Keratinocyte (primary cell): Measurements from ENCODE around the gene BABAM2. TPM values are rescaled to one million over a fixed set of nuclear protein-coding genes. Genes with fewer than 3 reads are reported as not detected.

Source experiments
- DNase-seq: peaks from one replicate; pipeline ENCODE4 v3.0.0-alpha.2; 2011; ENCODE audit warnings: low read depth, missing footprints, low spot score
- FAIRE-seq: peaks from 2 replicates; lab custom pipeline; 2011; peaks lifted over from hg19 to GRCh38; lab: Jason Lieb, UNC
- H2AFZ ChIP-seq: 2 replicates; pipeline ENCODE4 v1.6.0; 2012; ENCODE audit warnings: low read length, control low read depth, inconsistent platforms; ENCODE audit not compliant: control insufficient read depth
- H3K27ac ChIP-seq: 2 replicates; pipeline ENCODE4 v1.5.1; 2011; ENCODE audit warnings: low read length; ENCODE audit not compliant: control insufficient read depth, insufficient read depth
- H3K27me3 ChIP-seq: 3 replicates; pipeline ENCODE4 v1.6.0; 2011; ENCODE audit warnings: low read length; ENCODE audit not compliant: control insufficient read depth, insufficient read depth; ENCODE audit errors: extremely low read depth
- H3K36me3 ChIP-seq, 2 experiments: 2 replicates in 1 of 2; 3 replicates in 1 of 2; pipeline ENCODE4 v1.5.1; 2011; ENCODE audit warnings: low read length in 2 of 2, mild to moderate bottlenecking in 1 of 2; ENCODE audit not compliant: control insufficient read depth in 2 of 2, insufficient read depth in 2 of 2; ENCODE audit errors: extremely low read depth in 1 of 2
- H3K4me1 ChIP-seq: 3 replicates; pipeline ENCODE4 v1.5.1; 2011; ENCODE audit warnings: low read length; ENCODE audit not compliant: control insufficient read depth, insufficient read depth; ENCODE audit errors: extremely low read depth
- H3K4me2 ChIP-seq: 3 replicates; pipeline ENCODE4 v1.6.0; 2011; ENCODE audit warnings: low read depth, low read length; ENCODE audit not compliant: control insufficient read depth, insufficient read depth; ENCODE audit errors: extremely low read depth
- H3K4me3 ChIP-seq, 3 experiments: fragments of 200-600 bp in 1 of 3; sonication (generic) in 1 of 3; 2 replicates in 2 of 3; 3 replicates in 1 of 3; pipeline ENCODE4 v1.5.1; 2011 to 2016; ENCODE audit warnings: low read length in 3 of 3, mild to moderate bottlenecking in 3 of 3, control low read depth in 2 of 3, inconsistent platforms in 1 of 3, low read depth in 1 of 3, mixed read lengths in 1 of 3, mixed run types in 1 of 3, moderate library complexity in 1 of 3; ENCODE audit not compliant: control insufficient read depth in 2 of 3, insufficient read depth in 2 of 3; ENCODE audit errors: extremely low read depth in 1 of 3
- H3K79me2 ChIP-seq: 2 replicates; pipeline ENCODE4 v1.6.0; 2012; ENCODE audit warnings: low read length; ENCODE audit not compliant: control insufficient read depth, insufficient read depth
- H3K9ac ChIP-seq: 3 replicates; pipeline ENCODE4 v1.6.0; 2011; ENCODE audit warnings: low read length; ENCODE audit not compliant: control insufficient read depth, insufficient read depth; ENCODE audit errors: extremely low read depth
- H3K9me1 ChIP-seq: 3 replicates; pipeline ENCODE4 v1.6.0; 2011; ENCODE audit warnings: low read length; ENCODE audit not compliant: control insufficient read depth, insufficient read depth; ENCODE audit errors: extremely low read depth
- H3K9me3 ChIP-seq: 2 replicates; pipeline ENCODE4 v1.5.1; 2012; ENCODE audit warnings: low read depth, low read length; ENCODE audit not compliant: control insufficient read depth
- H4K20me1 ChIP-seq: 3 replicates; pipeline ENCODE4 v1.6.0; 2011; ENCODE audit warnings: low read length; ENCODE audit not compliant: control insufficient read depth, insufficient read depth; ENCODE audit errors: extremely low read depth
- EZH2 ChIP-seq: IDR thresholded peaks from one replicate; pipeline ENCODE4 v1.6.1; 2012; ENCODE audit warnings: inconsistent platforms, mild to moderate bottlenecking, low read length, moderate library complexity
- dilution Hi-C: fragments of 300-500 bp; cut with MboI; formaldehyde crosslinking; loops from one replicate; pipeline ENCODE4 v1.7.0; 2020; ENCODE audit warnings: low sequenced_read_pairs; ENCODE audit not compliant: extremely low pct_ligation_motif_present
- polyA plus RNA-seq, 5 experiments: library from polyadenylated mRNA; depleted of rRNA in 3 of 5; stranded (reverse) in 3 of 5; stranded (forward) in 1 of 5; unstranded in 1 of 5; fragments of >200 nt; gene quantifications; 1 replicate in 1 of 5; 2 replicates in 3 of 5; 3 replicates in 1 of 5; pipeline versions ENCODE4 v1.2.1 to v1.2.3, GENCODE V29; 2011 to 2012; ENCODE audit warnings: missing spikeins in 2 of 5, low read depth in 1 of 5, low replicate concordance in 1 of 5
- TF ChIP-seq, protein P1 (sequence below), 3 experiments: IDR thresholded peaks in 1 of 3; conservative IDR thresholded peaks in 1 of 3; optimal IDR thresholded peaks in 1 of 3; 2 replicates in 2 of 3; 3 replicates in 1 of 3; pipeline versions ENCODE3 to v1.5.1; 2011; ENCODE audit warnings: low read length in 3 of 3, mild to moderate bottlenecking in 3 of 3, moderate library complexity in 2 of 3, control low read depth in 1 of 3, inconsistent platforms in 1 of 3; ENCODE audit not compliant: insufficient read depth in 2 of 3; ENCODE audit errors: extremely low read depth in 1 of 3

BABAM2 gene
- polyA plus RNA-seq, 1 donor (not counting 4 experiments of a cell fraction or from before 2014, with no cell fraction given), result 29.8 TPM

DNA sequence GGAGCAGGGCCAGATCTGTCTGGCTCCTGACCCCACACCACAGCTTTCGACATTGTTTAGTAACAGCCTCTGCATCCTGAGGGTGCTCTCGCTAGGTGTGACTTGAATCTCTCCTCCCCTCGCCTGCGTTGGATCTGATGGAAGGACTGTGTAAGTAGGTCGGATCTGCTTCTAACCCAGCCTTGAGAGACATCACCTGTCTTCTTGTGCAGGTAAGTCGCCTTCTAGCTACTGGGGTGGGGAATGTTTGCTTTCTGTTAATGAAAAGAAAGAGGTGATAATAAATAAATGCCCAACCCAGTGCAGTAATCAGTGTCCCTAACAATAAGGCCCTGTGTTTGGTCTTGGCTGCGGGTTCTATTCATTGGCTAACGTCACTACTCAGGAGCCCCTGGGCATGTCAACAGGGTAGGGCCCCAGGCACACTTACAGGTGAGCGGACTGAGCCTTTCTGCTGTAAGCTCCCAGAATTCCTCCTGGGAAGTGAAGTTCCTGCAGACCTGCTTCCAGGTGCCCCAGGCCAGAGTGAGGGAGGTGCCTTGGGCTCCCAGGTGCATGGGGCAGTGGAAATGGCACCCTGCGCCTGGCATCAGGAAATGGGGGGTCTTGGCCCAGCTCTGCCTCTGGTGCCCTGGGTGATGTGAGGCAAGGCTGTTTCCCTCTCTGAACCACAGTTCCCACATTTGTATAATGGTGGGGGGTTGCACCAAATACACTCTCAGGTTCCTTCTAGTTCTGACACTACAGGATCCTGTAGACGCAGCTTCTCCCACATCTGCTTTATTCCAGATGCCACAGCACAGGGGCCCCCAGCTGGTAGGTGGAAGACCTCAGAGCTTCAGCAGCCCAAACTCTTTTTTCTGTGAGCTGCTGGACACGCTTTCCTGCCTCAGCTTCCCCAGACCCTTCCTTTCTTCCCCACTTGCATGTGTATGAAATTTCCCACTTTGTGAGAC lies 491.0 kb downstream of the BABAM2 start:
- Histone ChIP-seq H3K4me2 (no peak overlapping the region), H3K9ac (no peak overlapping the region), H4K20me1 (no peaks in the 10 kb centered on the region), H3K36me3 (no peaks in the 10 kb centered on the region), H3K27me3 (no peaks in the 10 kb centered on the region), H3K9me3 (no peaks in the 10 kb centered on the region), H3K4me3 (no peak overlapping the region), H3K4me1 (peaks cover 31% of the 10 kb centered on the region), H3K79me2 (no peaks in the 10 kb centered on the region), H2AFZ (no peak overlapping the region), H3K9me1 (no peaks in the 10 kb centered on the region), H3K27ac (no peak overlapping the region)
- no peak for TF ChIP-seq EZH2
- TF ChIP-seq, protein P1, sequence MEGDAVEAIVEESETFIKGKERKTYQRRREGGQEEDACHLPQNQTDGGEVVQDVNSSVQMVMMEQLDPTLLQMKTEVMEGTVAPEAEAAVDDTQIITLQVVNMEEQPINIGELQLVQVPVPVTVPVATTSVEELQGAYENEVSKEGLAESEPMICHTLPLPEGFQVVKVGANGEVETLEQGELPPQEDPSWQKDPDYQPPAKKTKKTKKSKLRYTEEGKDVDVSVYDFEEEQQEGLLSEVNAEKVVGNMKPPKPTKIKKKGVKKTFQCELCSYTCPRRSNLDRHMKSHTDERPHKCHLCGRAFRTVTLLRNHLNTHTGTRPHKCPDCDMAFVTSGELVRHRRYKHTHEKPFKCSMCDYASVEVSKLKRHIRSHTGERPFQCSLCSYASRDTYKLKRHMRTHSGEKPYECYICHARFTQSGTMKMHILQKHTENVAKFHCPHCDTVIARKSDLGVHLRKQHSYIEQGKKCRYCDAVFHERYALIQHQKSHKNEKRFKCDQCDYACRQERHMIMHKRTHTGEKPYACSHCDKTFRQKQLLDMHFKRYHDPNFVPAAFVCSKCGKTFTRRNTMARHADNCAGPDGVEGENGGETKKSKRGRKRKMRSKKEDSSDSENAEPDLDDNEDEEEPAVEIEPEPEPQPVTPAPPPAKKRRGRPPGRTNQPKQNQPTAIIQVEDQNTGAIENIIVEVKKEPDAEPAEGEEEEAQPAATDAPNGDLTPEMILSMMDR (optimal IDR thresholded peaks at IDR 0.05 in 1 of 3, IDR thresholded peaks at IDR 0.05 in 1 of 3, conservative IDR thresholded peaks at IDR 0.05 in 1 of 3; ENCODE audit: extremely low read depth in 1 of 3, insufficient read depth in 2 of 3, low read length in 3 of 3), result no peak
- dilution Hi-C loops, result no loop called here
- DNase-seq (no peak), FAIRE-seq (no peak)

DNA sequence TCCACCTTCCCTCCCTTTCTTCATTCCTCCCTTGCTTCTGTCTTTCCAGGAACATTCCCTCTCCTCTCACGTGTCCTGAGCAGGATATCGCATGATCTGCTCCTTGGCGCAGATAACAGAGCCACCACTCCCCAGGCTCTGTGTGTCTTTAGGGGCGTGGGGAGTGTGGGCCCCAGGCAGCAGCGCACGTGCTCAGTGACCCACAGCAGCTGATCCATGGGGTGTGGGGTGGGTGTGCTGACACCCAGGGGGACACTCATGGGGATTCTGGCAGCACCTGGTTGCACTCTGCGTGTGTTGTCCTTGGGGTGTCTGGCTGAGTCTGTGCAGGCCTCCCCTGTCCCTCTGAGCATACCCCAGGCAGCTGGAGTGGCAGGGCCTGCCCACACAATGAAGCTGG lies 492.2 kb downstream of the BABAM2 start:
- H3K9ac ChIP-seq, result no peak overlapping the region
- TF ChIP-seq, protein P1 (optimal IDR thresholded peaks at IDR 0.05 in 1 of 3, IDR thresholded peaks at IDR 0.05 in 1 of 3, conservative IDR thresholded peaks at IDR 0.05 in 1 of 3; ENCODE audit: extremely low read depth in 1 of 3, insufficient read depth in 2 of 3, low read length in 3 of 3), result no peak
- TF ChIP-seq EZH2, result no peak
- no peaks in the 10 kb centered on the region for H3K36me3 ChIP-seq
- H3K27ac ChIP-seq, result no peak overlapping the region
- peaks cover 26% of the 10 kb centered on the region for H3K4me1 ChIP-seq
- H3K4me3 ChIP-seq, result no peak overlapping the region
- H3K9me3 ChIP-seq, result no peaks in the 10 kb centered on the region
- H2AFZ ChIP-seq, result peak overlapping the region; percentile 8
- no peaks in the 10 kb centered on the region for H3K27me3 ChIP-seq
- H3K9me1 ChIP-seq, result no peaks in the 10 kb centered on the region
- DNase-seq (no peak), FAIRE-seq (no peak)
- H3K79me2 ChIP-seq, result no peaks in the 10 kb centered on the region
- no peaks in the 10 kb centered on the region for H4K20me1 ChIP-seq
- dilution Hi-C loops, result no loop called here
- no peak overlapping the region for H3K4me2 ChIP-seq
